Osteoblast (primary cell): ENCODE measurements around the gene SHMT1. TPM values are rescaled to one million over a fixed set of nuclear protein-coding genes. Genes with fewer than 3 reads are reported as not detected.
"Not testable (repeated sequence)": the region's sequence is repeated elsewhere in the genome, so short reads cannot be mapped to it uniquely, and the experiment has no call there.

Experiments
- DNase-seq: peaks from one replicate; pipeline ENCODE4 v3.0.0; 2011; ENCODE audit warnings: low spot score, mixed read lengths; ENCODE audit not compliant: insufficient read length; ENCODE audit errors: missing footprints
- H2AFZ ChIP-seq: 2 replicates; pipeline ENCODE4 v1.6.0; 2011; ENCODE audit warnings: mild to moderate bottlenecking, low read length
- H3K27ac ChIP-seq: 2 replicates; pipeline ENCODE4 v1.5.1; 2011; ENCODE audit warnings: mild to moderate bottlenecking, low read depth, low read length, moderate library complexity
- H3K27me3 ChIP-seq: 2 replicates; pipeline ENCODE4 v1.6.0; 2012; ENCODE audit warnings: mild to moderate bottlenecking, control low read depth, inconsistent platforms, low read length, moderate library complexity; ENCODE audit not compliant: insufficient read depth
- H3K36me3 ChIP-seq: 2 replicates; pipeline ENCODE4 v1.5.1; 2011; ENCODE audit warnings: mild to moderate bottlenecking, low read length, control low read depth, moderate library complexity; ENCODE audit not compliant: insufficient read depth
- H3K4me1 ChIP-seq: 2 replicates; pipeline ENCODE4 v1.5.1; 2011; ENCODE audit warnings: mild to moderate bottlenecking, low read length, control low read depth, moderate library complexity; ENCODE audit not compliant: insufficient read depth
- H3K4me2 ChIP-seq: 2 replicates; pipeline ENCODE4 v1.6.0; 2011; ENCODE audit warnings: mild to moderate bottlenecking, low read length; ENCODE audit not compliant: insufficient read depth
- H3K4me3 ChIP-seq: fragments of 200-600 bp; sonication (generic); 3 replicates; pipeline ENCODE4 v1.5.1; 2012; ENCODE audit warnings: mild to moderate bottlenecking, low read length, inconsistent platforms; ENCODE audit not compliant: insufficient read depth
- H3K79me2 ChIP-seq: 2 replicates; pipeline ENCODE4 v1.6.0; 2012; ENCODE audit warnings: mild to moderate bottlenecking, low read length, control low read depth, inconsistent platforms; ENCODE audit not compliant: insufficient read depth
- H3K9me3 ChIP-seq: 2 replicates; pipeline ENCODE4 v1.5.1; 2011; ENCODE audit warnings: low read depth, low read length, control low read depth
- H4K20me1 ChIP-seq: 2 replicates; pipeline ENCODE4 v1.6.0; 2012; ENCODE audit warnings: mild to moderate bottlenecking, low read length, control low read depth; ENCODE audit not compliant: insufficient read depth
- CTCF ChIP-seq: IDR thresholded peaks from 2 replicates; pipeline ENCODE4 v1.5.1; 2011; ENCODE audit warnings: mild to moderate bottlenecking, low read depth, low read length, moderate library complexity; ENCODE audit errors: extremely low read depth
- total RNA-seq: library from RNA; depleted of rRNA; stranded (reverse); fragments of >200 nt; gene quantifications from 2 replicates; pipeline ENCODE4 v1.2.3, GENCODE V29; 2012

Gene SHMT1
- 19.5 and 26.5 TPM in 2 replicates for total RNA-seq

GRCh38 chr17:18363101-18364049 lies at the start of gene SHMT1:
TSS of gene SHMT1 (minus strand) at chr17:18363550. CDS start at chr17:18355981, 7,569 bp downstream.
- Histone ChIP-seq H3K79me2 (peaks cover 11% of the 10 kb centered on the region), H3K27me3 (no peaks in the 10 kb centered on the region), H3K27ac (peak within 1 kb of the TSS; percentile 39), H3K9me3 (no peaks in the 10 kb centered on the region), H4K20me1 (no peaks in the 10 kb centered on the region), H3K4me2 (peak within 1 kb of the TSS; percentile 81), H2AFZ (peak within 1 kb of the TSS; percentile 87), H3K4me3 (peak within 1 kb of the TSS; percentile 83), H3K4me1 (peaks cover 4% of the 10 kb centered on the region), H3K36me3 (no peaks in the 10 kb centered on the region)
- DNase-seq, result peak; percentile 99
- TF ChIP-seq CTCF, result no peak

DNA sequence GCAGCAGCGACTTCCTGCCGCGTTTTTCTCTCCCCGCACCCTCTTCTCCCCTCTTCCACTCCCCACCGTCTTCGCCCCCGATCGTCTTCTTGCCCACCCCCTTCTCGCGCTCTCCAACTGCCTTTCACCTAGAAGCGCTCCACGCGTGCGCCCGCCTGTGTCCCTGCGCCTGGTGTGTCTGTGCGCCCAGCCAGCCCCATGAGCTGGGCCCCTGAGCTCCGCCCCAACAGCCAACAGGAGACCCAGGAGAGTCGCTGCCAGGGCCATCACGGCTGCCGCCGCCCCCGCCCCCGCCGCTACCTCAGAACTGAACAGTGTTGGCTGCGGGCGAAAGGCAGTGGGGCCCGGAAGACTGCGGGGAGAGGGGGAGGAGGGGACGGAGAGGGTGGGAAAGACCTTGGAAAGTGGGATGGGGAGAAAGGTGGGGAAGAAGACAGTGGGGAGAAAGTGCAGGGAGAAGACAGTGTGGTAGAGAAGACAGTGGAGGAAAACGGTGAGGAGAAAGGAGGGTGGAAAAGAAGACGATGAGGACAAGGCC lies 48.7 kb upstream of the SHMT1 start:
- H3K79me2 ChIP-seq, H3K4me1 ChIP-seq, H4K20me1 ChIP-seq, H3K27ac ChIP-seq, H3K36me3 ChIP-seq, H3K27me3 ChIP-seq, DNase-seq, H3K9me3 ChIP-seq, H2AFZ ChIP-seq: not testable (repeated sequence)
- Histone ChIP-seq H3K4me3 (peak overlapping the region; percentile 73), H3K4me2 (peak overlapping the region; percentile 74)

GRCh38 chr17:18411377-18411864 lies 48.1 kb upstream of the SHMT1 start:
- peak overlapping the region; percentile 86 for H2AFZ ChIP-seq
- peak overlapping the region; percentile 74 for H3K4me2 ChIP-seq
- not testable (repeated sequence) for H4K20me1 ChIP-seq, H3K9me3 ChIP-seq, H3K79me2 ChIP-seq, DNase-seq, H3K36me3 ChIP-seq, H3K27me3 ChIP-seq, H3K27ac ChIP-seq, H3K4me1 ChIP-seq
- H3K4me3 ChIP-seq, result peak overlapping the region; percentile 73

DNA sequence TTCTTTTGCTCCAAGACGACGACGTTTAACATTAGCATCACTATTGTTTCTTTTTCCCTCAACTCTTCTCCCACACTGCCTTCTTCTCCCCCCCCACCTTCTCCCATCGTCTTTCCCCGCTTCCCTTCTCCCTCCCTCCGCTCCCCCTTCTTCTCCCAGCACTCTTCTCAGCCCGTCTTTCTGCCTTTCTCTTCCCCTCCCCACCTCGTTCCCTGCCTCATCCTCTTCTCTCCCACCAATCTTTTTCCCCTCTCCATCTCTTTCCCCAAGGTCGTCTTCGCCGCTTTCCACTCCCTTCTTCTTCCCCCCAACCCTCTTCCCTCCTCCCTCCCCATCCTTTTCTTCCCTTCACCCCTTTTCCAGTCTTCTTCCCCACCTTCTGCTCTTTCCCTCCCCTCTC lies 47.4 kb upstream of the SHMT1 start:
- not testable (repeated sequence) for H2AFZ ChIP-seq, H3K36me3 ChIP-seq, H3K9me3 ChIP-seq, H4K20me1 ChIP-seq, H3K27me3 ChIP-seq, DNase-seq, H3K79me2 ChIP-seq, H3K4me1 ChIP-seq, H3K27ac ChIP-seq
- H3K4me2 ChIP-seq, result peak overlapping the region; percentile 68
- H3K4me3 ChIP-seq, result peak overlapping the region; percentile 60

- not testable (repeated sequence) for H3K9me3 ChIP-seq, DNase-seq, H3K79me2 ChIP-seq, H3K4me2 ChIP-seq, H3K27ac ChIP-seq, H3K27me3 ChIP-seq, H2AFZ ChIP-seq, H3K36me3 ChIP-seq, H3K4me3 ChIP-seq, H4K20me1 ChIP-seq, H3K4me1 ChIP-seq
Observed at GRCh38 chr17:18409321-18409720, 46.0 kb upstream of the SHMT1 start.

GRCh38 chr17:18408906-18409305 lies 45.6 kb upstream of the SHMT1 start:
- not testable (repeated sequence) for H4K20me1 ChIP-seq

DNA sequence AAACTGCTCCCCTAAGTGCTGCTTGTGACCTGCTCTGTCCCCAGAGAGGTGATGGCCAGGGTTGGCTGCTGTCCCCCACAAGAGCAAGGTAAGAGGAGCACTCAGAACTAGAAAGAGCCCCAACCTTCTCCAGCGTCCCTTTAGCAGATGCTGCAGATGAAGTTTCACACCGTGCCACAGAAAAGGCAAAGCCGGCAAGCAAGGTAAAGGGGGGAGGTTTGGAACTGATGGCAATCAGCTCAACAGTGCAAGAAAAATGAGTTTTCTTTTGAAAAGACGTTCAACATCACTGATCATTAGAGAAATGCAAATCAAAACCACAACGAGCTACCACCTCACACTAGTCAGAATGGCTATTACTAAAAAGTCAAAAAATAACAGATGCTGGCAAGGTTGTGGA lies 40.3 kb upstream of the SHMT1 start:
- not testable (repeated sequence) for DNase-seq, H3K4me2 ChIP-seq, H3K4me3 ChIP-seq, H3K27me3 ChIP-seq, H3K4me1 ChIP-seq, H3K79me2 ChIP-seq, H3K36me3 ChIP-seq, H3K9me3 ChIP-seq, H4K20me1 ChIP-seq, H3K27ac ChIP-seq, H2AFZ ChIP-seq

More at GRCh38 chr17:18408906-18409305, 45.6 kb upstream of the SHMT1 start:
- H3K27me3 ChIP-seq, H3K36me3 ChIP-seq, H3K4me3 ChIP-seq, H3K4me1 ChIP-seq, DNase-seq, H2AFZ ChIP-seq, H3K4me2 ChIP-seq, H3K27ac ChIP-seq, H3K9me3 ChIP-seq, H3K79me2 ChIP-seq: not testable (repeated sequence)

GRCh38 chr17:18403166-18403565 lies 39.8 kb upstream of the SHMT1 start:
- H3K27me3 ChIP-seq, H3K4me3 ChIP-seq, H3K79me2 ChIP-seq, H2AFZ ChIP-seq, H3K27ac ChIP-seq, DNase-seq, H3K36me3 ChIP-seq, H3K9me3 ChIP-seq, H3K4me1 ChIP-seq, H4K20me1 ChIP-seq, H3K4me2 ChIP-seq: not testable (repeated sequence)
